H1 (cell line): ENCODE data around the gene KCNH5. TPM values are rescaled to one million over a fixed set of nuclear protein-coding genes. Genes with fewer than 3 reads are reported as not detected.

Experiments used
- CTCF ChIA-PET: fragments of 300-600 bp; sonication (Branson Sonifier 250); formaldehyde crosslinking; loops from one replicate; lab custom pipeline; 2021; ENCODE audit not compliant: partially characterized antibody; lab: Charles Lee
- POLR2A ChIA-PET: fragments of 300-600 bp; sonication (Branson Sonifier 250); formaldehyde crosslinking; loops from one replicate; lab custom pipeline; 2021; ENCODE audit warnings: inconsistent platforms; ENCODE audit not compliant: partially characterized antibody; lab: Charles Lee
- DNase-seq, 2 experiments: peaks; one replicate each; pipeline versions ENCODE4 v3.0.0 to v3.0.0-alpha.2; 2010 to 2022; ENCODE audit warnings: low spot score in 2 of 2, low read depth in 1 of 2, mixed read lengths in 1 of 2
- FAIRE-seq: peaks from 2 replicates; lab custom pipeline; 2011; peaks lifted over from hg19 to GRCh38; lab: Jason Lieb, UNC
- H2AFZ ChIP-seq: 2 replicates; pipeline ENCODE4 v1.8.1; 2012; ENCODE audit warnings: low read length, inconsistent platforms
- H2AK5ac ChIP-seq: 2 replicates; pipeline ENCODE4 v1.6.1; 2013; ENCODE audit warnings: low read depth, low read length
- H2BK120ac ChIP-seq: replicated peaks from 2 replicates; pipeline ENCODE3; 2013; ENCODE audit warnings: low read depth, low read length, inconsistent platforms
- H2BK12ac ChIP-seq: 2 replicates; pipeline ENCODE4 v1.6.1; 2013; ENCODE audit warnings: low read depth, low read length
- H2BK15ac ChIP-seq: 2 replicates; pipeline ENCODE4 v1.6.1; 2013; ENCODE audit warnings: low read length
- H2BK20ac ChIP-seq: 2 replicates; pipeline ENCODE4 v1.6.1; 2013; ENCODE audit warnings: low read length
- H2BK5ac ChIP-seq: 2 replicates; pipeline ENCODE4 v1.6.1; 2013; ENCODE audit warnings: low read depth, low read length
- H3K14ac ChIP-seq: 2 replicates; pipeline ENCODE4 v1.6.1; 2013; ENCODE audit warnings: inconsistent platforms; ENCODE audit not compliant: insufficient read length
- H3K18ac ChIP-seq: 2 replicates; pipeline ENCODE4 v1.6.1; 2013; ENCODE audit warnings: low read length; ENCODE audit errors: extremely low read depth
- H3K23ac ChIP-seq: 2 replicates; pipeline ENCODE4 v1.6.1; 2013; ENCODE audit warnings: inconsistent platforms; ENCODE audit not compliant: insufficient read length
- H3K23me2 ChIP-seq: 2 replicates; pipeline ENCODE4 v1.6.1; 2013; ENCODE audit warnings: low read depth, low read length
- H3K27ac ChIP-seq: 2 replicates; pipeline ENCODE4 v1.6.1; 2011; ENCODE audit warnings: low read depth, low read length, inconsistent platforms
- H3K27me3 ChIP-seq, 4 experiments: replicated peaks in 1 of 4; 1 replicate in 1 of 4; 2 replicates in 3 of 4; pipeline versions ENCODE4 v1.6.1 to v1.8.1; 2011 to 2013; ENCODE audit warnings: low read length in 3 of 4, mild to moderate bottlenecking in 3 of 4, inconsistent platforms in 2 of 4, mixed read lengths in 2 of 4, moderate library complexity in 1 of 4; ENCODE audit not compliant: control insufficient read depth in 3 of 4, insufficient read depth in 3 of 4; ENCODE audit errors: extremely low read depth in 1 of 4
- H3K36me3 ChIP-seq, 4 experiments: 2 replicates each; pipeline versions ENCODE4 v1.6.1 to v1.8.1; 2011 to 2013; ENCODE audit warnings: mild to moderate bottlenecking in 4 of 4, low read length in 3 of 4, moderate library complexity in 2 of 4, control low read depth in 1 of 4, inconsistent platforms in 1 of 4; ENCODE audit not compliant: insufficient read depth in 4 of 4, control insufficient read depth in 2 of 4
- H3K4ac ChIP-seq: replicated peaks from 2 replicates; pipeline ENCODE3; 2013; ENCODE audit warnings: low read length, low read depth, mixed read lengths, inconsistent platforms; ENCODE audit not compliant: insufficient read length
- H3K4me1 ChIP-seq, 4 experiments: replicated peaks in 1 of 4; 1 replicate in 1 of 4; 2 replicates in 3 of 4; pipeline versions ENCODE4 v1.6.1 to v1.8.1; 2011 to 2013; ENCODE audit warnings: low read length in 3 of 4, inconsistent platforms in 2 of 4, mixed read lengths in 1 of 4; ENCODE audit not compliant: insufficient read depth in 4 of 4, control insufficient read depth in 3 of 4
- H3K4me2 ChIP-seq, 2 experiments: 2 replicates each; pipeline versions ENCODE4 v1.6.1 to v1.8.1; 2011 to 2013; ENCODE audit warnings: low read depth in 2 of 2, low read length in 2 of 2, control low read depth in 1 of 2, inconsistent platforms in 1 of 2, mild to moderate bottlenecking in 1 of 2; ENCODE audit not compliant: insufficient read depth in 1 of 2
- H3K4me3 ChIP-seq, 4 experiments: fragments of 200-600, 300-600 bp in 1 of 4; sonication (generic), shearing (Covaris generic), sonication (Bioruptor Twin) in 1 of 4; 2 replicates each; pipeline versions ENCODE4 v1.5.1 to v1.8.1; 2011 to 2016; ENCODE audit warnings: low read length in 4 of 4, low read depth in 3 of 4, control low read depth in 2 of 4, inconsistent platforms in 2 of 4, mild to moderate bottlenecking in 2 of 4, mixed read lengths in 1 of 4, moderate library complexity in 1 of 4; ENCODE audit not compliant: insufficient read depth in 2 of 4; ENCODE audit errors: extremely low read depth in 1 of 4
- H3K56ac ChIP-seq: replicated peaks from 2 replicates; pipeline ENCODE3; 2013; ENCODE audit warnings: low read depth, mild to moderate bottlenecking, mixed read lengths, low read length, inconsistent platforms; ENCODE audit not compliant: insufficient read length
- H3K79me1 ChIP-seq: 2 replicates; pipeline ENCODE4 v1.6.1; 2013; ENCODE audit warnings: low read depth, low read length, control low read depth
- H3K79me2 ChIP-seq, 2 experiments: 2 replicates each; pipeline versions ENCODE4 v1.6.1 to v1.8.1; 2012 to 2013; ENCODE audit warnings: low read length in 2 of 2, mild to moderate bottlenecking in 2 of 2, inconsistent platforms in 1 of 2; ENCODE audit not compliant: insufficient read depth in 2 of 2, control insufficient read depth in 1 of 2
- H3K9ac ChIP-seq, 4 experiments: replicated peaks in 1 of 4; 1 replicate in 1 of 4; 2 replicates in 3 of 4; pipeline versions ENCODE4 v1.6.1 to v1.8.1; 2011 to 2013; ENCODE audit warnings: low read depth in 3 of 4, low read length in 3 of 4, control low read depth in 2 of 4, mild to moderate bottlenecking in 2 of 4, moderate library complexity in 2 of 4, inconsistent platforms in 1 of 4; ENCODE audit errors: extremely low read depth in 1 of 4
- H3K9me3 ChIP-seq, 2 experiments: 2 replicates each; pipeline versions ENCODE4 v1.6.1 to v1.8.1; 2012 to 2013; ENCODE audit warnings: mild to moderate bottlenecking in 2 of 2, moderate library complexity in 2 of 2, control low read depth in 1 of 2, inconsistent platforms in 1 of 2, low read depth in 1 of 2, low read length in 1 of 2, mixed read lengths in 1 of 2; ENCODE audit not compliant: insufficient read depth in 2 of 2
- H4K20me1 ChIP-seq, 2 experiments: replicated peaks in 1 of 2; 2 replicates each; pipeline versions ENCODE3 to v1.8.1; 2011 to 2013; ENCODE audit warnings: inconsistent platforms in 2 of 2, low read length in 2 of 2, mild to moderate bottlenecking in 1 of 2; ENCODE audit not compliant: insufficient read depth in 2 of 2, control insufficient read depth in 1 of 2
- H4K5ac ChIP-seq: 2 replicates; pipeline ENCODE4 v1.6.1; 2013; ENCODE audit warnings: low read length, low read depth, mixed read lengths, inconsistent platforms; ENCODE audit not compliant: insufficient read length
- H4K8ac ChIP-seq: 2 replicates; pipeline ENCODE4 v1.8.0; 2013; ENCODE audit warnings: mild to moderate bottlenecking, moderate library complexity, low read length, inconsistent platforms; ENCODE audit not compliant: insufficient read depth; ENCODE audit errors: extremely low read depth
- H4K91ac ChIP-seq: replicated peaks from 2 replicates; pipeline ENCODE3; 2013; ENCODE audit warnings: low read length, mixed read lengths, inconsistent platforms; ENCODE audit not compliant: insufficient read length
- FOSL1 ChIP-seq: IDR thresholded peaks from 2 replicates; pipeline ENCODE4 v1.6.1; 2011; ENCODE audit warnings: mild to moderate bottlenecking, low read depth, low read length, moderate library complexity; ENCODE audit not compliant: insufficient read depth
- RBBP5 ChIP-seq: IDR thresholded peaks from 2 replicates; pipeline ENCODE4 v1.7.1; 2012; ENCODE audit warnings: low read depth, mild to moderate bottlenecking, inconsistent platforms, low read length, moderate library complexity, borderline replicate concordance
- USF2 ChIP-seq: IDR thresholded peaks from 2 replicates; pipeline ENCODE4 v1.6.1; 2011; ENCODE audit warnings: low read length, improper control_type of control experiment
- WGBS, 2 experiments: shearing (Covaris generic) in 1 of 2; methylation state at CpG; one replicate each; pipeline versions ENCODE4 v1.1.6 to v1.1.7; 2013 to 2015; ENCODE audit warnings: low lambda C conversion rate in 2 of 2, mixed read lengths in 2 of 2, inconsistent platforms in 1 of 2, low coverage in 1 of 2, missing lambda C conversion rate in 1 of 2; ENCODE audit not compliant: insufficient replicate concordance in 2 of 2, insufficient coverage in 1 of 2, insufficient read length in 1 of 2; ENCODE audit errors: extremely low coverage in 1 of 2, missing lambda C conversion rate in 1 of 2; 5-methylcytosine and 5-hydroxymethylcytosine counted together
- polyA plus RNA-seq, 7 experiments: library from polyadenylated mRNA; depleted of rRNA in 3 of 7; stranded (reverse) in 5 of 7; unstranded in 2 of 7; fragments of >200 nt in 5 of 7; fragments of 200-250 nt in 2 of 7; gene quantifications; 1 replicate in 5 of 7; 2 replicates in 1 of 7; 4 replicates in 1 of 7; pipeline versions ENCODE4 v1.2.1 to v1.2.3, GENCODE V29; 2011 to 2013; ENCODE audit warnings: missing spikeins in 2 of 7, mixed read lengths in 2 of 7
- total RNA-seq: library from RNA; stranded (reverse); fragmentation: NEBNext Ultra II Directional; extraction: Animal tissue kit (Norgen Biotek cat#: 25700); gene quantifications from 2 replicates; pipeline ENCODE4 v1.2.1, GENCODE V29; 2021

The KCNH5 gene
- total and polyA plus RNA-seq, 2 of the 8 experiments (the other 6 are each of a cell fraction or from before 2014, with no cell fraction given), result 0.24 to 0.50 TPM

DNA sequence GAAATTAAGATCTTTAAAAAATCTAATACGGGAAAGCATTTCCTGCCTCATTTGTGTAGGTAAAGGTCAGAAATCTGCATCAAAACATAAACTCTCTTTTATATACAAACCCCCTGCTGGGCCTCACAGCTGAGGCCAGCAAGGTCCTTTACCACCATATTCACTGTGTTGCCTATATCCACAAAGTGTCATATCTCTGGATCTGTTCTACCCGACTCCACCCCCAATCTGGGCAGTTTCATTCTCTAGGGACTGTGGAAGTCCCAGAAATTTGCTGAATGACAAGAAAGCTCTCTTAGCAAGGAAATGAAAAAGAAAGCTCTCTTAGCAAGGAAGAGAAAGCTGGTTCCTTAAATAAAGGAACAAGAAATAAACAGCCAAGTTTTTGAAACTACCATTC, 301.7 kb downstream of the KCNH5 start:
- H3K56ac ChIP-seq, result no peak overlapping the region
- no peak overlapping the region for H3K14ac ChIP-seq
- no peaks in the 10 kb centered on the region for H3K23me2 ChIP-seq
- H3K79me1 ChIP-seq, result no peaks in the 10 kb centered on the region
- no peaks in the 10 kb centered on the region for H4K20me1 ChIP-seq
- H3K4me1 ChIP-seq, result peaks cover 0 to 5% (median 0%) of the 10 kb centered on the region in 4 experiments; a peak in 1 of 7 replicates
- DNase-seq (no peak), FAIRE-seq (no peak)
- no peak overlapping the region for H2AK5ac ChIP-seq
- ChIA-PET POLR2A (no interaction called here), CTCF (interaction anchor here (1.4 kb wide), 1 partner anchor 8 kb away, joined by 4 read pairs; no protein-coding TSS in a partner anchor)
- no peaks in the 10 kb centered on the region for H3K27me3 ChIP-seq
- H3K4me3 ChIP-seq, result no peak overlapping the region
- TF ChIP-seq RBBP5 (no peak), USF2 (no peak), FOSL1 (no peak)
- no peak overlapping the region for H2BK5ac ChIP-seq
- no peak overlapping the region for H3K4ac ChIP-seq
- no peak overlapping the region for H3K18ac ChIP-seq
- H4K8ac ChIP-seq, result no peak overlapping the region
- H2BK12ac ChIP-seq, result no peak overlapping the region
- H2AFZ ChIP-seq, result no peak overlapping the region
- 54% methylated on average over 2 of the region's 2 CpGs; no CpG with 5 or more reads in 1 of the 2 experiments for WGBS, 2 experiments
- H2BK20ac ChIP-seq, result no peak overlapping the region
- H3K4me2 ChIP-seq, result no peak overlapping the region
- H3K9me3 ChIP-seq, result no peaks in the 10 kb centered on the region
- H3K36me3 ChIP-seq, result no peaks in the 10 kb centered on the region
- no peaks in the 10 kb centered on the region for H3K79me2 ChIP-seq
- H2BK15ac ChIP-seq, result no peak overlapping the region
- no peak overlapping the region for H3K27ac ChIP-seq
- H3K9ac ChIP-seq, result no peak overlapping the region
- no peak overlapping the region for H2BK120ac ChIP-seq
- H4K5ac ChIP-seq, result no peak overlapping the region
- no peak overlapping the region for H3K23ac ChIP-seq
- no peak overlapping the region for H4K91ac ChIP-seq
